ENCODE measurements around the gene ASH1L.
"Not testable (repeated sequence)": the region's sequence is repeated elsewhere in the genome, so short reads cannot be mapped to it uniquely, and the experiment has no call there.

Gene ASH1L

DNA sequence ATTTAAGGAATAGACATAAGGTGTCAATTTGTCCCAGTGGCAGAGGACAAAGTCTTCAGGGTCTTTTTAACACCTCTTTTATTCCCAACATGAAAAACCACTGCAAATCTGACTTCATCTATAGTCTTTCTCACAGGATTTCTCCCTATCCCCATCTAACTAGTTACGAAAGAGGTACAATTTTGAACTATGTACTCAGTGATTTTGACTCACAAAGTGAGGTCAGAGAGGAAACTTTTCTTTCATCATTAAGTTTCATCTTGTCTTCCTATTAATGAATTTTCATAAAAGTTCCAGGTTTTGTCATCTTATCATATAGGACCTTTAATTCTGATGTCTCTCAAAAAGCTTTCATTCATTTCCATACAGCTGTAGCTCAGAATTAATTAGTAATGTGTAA is 63.3 kb downstream of the ASH1L start:
- DNase-seq (ENCODE audit: low read depth, low spot score) = no peak

DNA sequence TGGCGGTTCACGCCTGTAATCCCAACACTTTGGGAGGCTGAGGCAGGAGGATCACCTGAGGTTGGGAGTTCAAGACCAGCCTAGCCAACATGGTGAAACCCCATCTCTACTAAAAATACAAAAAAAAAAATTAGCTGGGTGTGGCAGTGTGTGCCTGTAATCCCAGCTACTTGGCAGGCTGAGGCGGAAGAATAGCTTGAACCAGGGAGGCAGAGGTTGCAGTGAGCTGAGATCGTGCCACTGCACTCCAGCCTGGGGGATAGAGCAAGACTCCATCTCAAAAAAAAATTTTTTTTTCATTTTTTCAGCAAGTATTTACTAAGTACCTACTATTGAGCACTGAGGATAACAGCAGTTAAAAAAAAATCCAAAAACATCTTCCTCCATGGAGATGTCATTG is 69.0 kb downstream of the ASH1L start:
- DNase-seq (ENCODE audit: low read depth, low spot score) = not testable (repeated sequence)

DNA sequence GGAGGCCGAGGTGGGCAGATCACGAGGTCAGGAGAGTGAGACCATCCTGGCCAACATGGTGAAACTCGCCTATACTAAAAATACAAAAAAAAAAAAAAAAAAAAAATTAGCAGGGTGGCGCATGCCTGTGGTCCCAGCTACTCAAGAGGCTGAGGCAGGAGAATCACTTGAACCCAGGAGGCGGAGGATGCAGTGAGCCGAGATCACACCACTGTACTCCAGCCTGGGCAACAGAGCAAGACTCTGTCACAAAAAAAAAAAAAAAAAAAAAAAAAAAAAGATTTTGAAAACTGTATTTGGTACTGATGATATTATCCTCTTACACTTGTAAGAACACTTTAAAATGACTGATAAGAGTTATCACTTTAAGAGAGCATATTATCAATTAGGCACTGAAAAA is 74.2 kb downstream of the ASH1L start:
- DNase-seq (ENCODE audit: low read depth, low spot score) = not testable (repeated sequence)

DNA sequence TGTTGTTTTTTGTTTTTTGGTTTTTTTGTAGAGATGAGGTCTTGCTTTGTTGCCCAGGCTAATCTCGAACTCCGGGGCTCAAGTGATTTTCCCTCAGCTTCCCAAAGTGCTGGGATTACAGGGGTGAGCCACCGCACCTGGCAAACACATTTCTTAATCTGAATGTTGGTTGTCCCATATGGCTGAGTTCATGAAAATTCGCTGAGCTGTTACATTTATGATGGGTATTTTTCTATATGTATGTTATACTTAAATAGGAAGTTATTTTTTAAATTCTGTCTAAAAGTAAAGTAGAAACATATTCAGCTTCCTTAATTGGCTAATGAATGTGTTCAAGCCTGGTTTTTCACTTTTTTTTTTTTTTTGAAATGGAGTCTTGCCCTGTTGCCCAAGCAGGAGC is 75.1 kb downstream of the ASH1L start:
- no peak for DNase-seq (ENCODE audit: low read depth, low spot score)

DNA sequence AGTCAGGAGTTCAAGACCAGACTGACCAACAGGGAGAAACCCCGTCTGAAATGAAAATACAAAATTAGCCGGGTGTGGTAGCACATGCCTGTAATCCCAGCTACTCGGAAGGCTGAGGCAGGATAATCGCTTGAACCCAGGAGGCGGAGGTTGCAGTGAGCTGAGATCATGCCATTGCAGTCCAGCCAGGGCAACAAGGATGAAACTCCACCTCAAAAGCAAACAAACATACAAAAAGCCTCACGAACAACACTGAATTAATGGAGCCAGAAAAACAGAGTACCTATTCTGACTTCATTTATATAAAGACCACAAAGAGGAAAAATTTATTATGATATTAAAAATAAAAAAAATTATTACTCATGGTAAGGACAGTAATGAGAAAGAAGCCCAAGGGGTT is 75.7 kb downstream of the ASH1L start:
- not testable (repeated sequence) for DNase-seq (ENCODE audit: low read depth, low spot score)

DNA sequence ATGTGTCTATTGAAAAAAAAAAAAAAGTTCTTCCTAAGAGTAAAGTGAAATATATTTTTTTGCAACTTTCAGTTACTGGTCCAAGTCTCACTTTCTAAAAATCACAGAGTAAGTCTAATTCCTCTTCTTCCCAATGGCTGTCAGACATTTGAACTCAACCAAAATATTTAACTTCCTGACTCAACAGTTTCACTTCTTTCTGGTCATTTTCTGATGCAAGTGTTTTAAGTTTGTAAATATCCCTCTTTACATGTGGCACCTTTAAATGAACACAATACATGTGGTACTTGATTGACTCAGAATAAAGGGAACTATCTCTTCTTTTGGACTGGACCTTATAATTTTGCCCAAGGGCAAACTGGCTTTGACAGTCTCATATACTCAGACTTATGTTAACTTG is 76.7 kb downstream of the ASH1L start:
- no peak for DNase-seq (ENCODE audit: low read depth, low spot score)

DNA sequence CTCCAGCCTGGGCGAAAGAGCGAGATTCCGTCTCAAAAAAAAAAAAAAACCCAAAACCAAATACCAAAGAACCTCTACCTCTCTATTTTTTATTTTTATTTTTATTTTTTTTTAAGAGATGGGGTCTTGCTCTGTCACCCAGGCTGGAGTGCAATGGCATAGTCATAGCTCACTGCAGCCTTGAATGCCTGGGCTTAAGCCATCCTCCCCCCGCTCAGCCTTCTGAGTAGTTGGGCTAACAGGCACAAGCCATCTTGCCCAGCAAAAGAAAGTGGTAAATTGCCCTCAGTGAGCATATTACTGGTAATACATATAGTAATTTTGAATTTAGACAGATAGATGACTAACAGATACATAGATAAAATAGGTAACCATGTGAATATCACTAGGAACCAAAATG is 77.4 kb downstream of the ASH1L start:
- no peak for DNase-seq (ENCODE audit: low read depth, low spot score)

DNA sequence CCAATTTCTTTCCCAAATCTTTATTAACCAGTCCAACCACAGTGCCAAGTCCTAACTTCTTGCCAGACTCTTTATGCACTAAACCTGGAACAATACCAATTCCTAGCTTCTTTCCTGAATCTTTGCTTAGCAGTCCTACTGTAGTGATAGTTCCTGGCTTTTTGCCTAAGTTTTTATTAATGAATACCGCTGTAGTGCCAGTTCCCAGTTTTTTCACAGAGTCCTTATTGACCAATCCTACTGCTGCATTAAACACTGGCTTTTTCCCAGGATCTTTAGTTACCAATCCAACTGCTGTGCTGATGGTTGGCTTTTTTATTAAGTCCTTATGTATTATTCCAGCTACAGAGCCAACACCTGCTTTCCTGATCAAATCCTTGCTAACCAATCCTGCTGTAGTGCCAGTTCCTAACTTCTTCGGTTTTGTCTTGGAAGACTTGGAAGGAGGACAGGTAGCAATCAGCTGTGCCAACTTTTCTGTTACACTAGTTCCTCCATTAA is 80.8 kb downstream of the ASH1L start:
- DNase-seq (ENCODE audit: low read depth, low spot score) = no peak

DNA sequence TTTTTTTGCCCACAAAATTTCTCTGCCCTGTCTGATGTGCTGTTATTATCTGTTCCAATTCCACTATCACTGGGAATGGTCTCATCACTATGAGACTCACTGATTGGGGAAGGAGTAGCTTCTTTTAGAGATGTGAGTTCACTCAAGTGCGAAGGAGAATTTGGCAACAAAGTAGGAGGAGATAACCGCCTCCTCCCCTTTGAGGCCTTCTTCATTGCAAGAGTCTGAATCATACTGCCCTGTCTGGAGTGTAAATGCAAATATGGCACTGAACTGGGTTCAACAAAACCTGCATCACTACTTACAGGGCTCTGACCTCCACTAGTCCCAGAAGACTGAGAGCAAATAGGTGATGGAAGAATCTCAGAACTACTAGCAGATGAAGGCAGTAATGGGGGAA is 83.4 kb downstream of the ASH1L start:
- no peak for DNase-seq (ENCODE audit: low read depth, low spot score)

DNA sequence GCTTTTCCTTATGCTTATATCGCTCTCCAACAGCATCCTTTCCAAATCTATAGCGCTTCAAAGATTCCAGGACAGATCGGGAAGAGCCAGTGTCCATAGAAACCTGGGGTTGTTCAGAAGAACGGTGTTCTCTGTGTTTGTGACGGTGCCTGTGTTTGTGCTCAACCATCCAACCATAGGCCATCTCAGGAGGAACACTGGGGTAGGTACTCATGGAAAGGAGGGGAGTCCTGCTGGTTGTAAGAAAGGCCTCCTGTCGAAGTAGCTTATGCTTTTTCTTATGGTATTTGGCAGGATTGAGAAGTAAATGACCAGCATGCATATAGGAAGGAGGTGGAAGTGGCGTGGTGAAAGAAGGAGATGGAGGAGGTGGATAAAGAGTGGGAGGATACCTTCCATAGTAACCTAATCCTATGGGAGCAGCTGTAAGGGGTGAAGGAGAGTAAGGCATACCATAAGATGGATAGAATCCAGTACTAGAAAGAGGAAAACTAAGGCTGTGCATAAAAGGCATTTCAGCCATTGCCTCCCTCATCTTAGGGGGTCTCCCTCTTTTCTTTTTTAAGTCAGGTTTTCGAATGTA is 84.2 kb downstream of the ASH1L start:
- DNase-seq (ENCODE audit: low read depth, low spot score) = no peak

DNA sequence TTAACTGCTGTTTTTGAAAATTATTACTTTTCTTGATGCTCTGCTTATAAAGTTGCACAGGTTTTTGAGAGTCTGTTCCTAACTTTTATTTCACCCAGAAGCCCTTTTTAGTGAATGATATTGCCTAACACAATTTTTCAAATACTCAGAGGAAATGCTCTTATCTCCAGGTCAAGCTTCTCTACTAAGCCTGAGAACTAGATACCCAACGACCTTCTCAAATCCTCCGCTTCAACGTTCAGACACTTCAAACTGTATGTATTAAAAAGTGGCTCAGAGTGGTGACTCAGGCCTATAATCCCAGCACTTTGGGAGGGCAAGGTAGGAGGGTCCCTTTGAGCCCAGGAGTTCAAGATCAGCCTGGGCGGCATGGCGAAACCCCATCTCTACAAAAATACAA is 88.5 kb downstream of the ASH1L start:
- DNase-seq (ENCODE audit: low read depth, low spot score) = no peak

DNA sequence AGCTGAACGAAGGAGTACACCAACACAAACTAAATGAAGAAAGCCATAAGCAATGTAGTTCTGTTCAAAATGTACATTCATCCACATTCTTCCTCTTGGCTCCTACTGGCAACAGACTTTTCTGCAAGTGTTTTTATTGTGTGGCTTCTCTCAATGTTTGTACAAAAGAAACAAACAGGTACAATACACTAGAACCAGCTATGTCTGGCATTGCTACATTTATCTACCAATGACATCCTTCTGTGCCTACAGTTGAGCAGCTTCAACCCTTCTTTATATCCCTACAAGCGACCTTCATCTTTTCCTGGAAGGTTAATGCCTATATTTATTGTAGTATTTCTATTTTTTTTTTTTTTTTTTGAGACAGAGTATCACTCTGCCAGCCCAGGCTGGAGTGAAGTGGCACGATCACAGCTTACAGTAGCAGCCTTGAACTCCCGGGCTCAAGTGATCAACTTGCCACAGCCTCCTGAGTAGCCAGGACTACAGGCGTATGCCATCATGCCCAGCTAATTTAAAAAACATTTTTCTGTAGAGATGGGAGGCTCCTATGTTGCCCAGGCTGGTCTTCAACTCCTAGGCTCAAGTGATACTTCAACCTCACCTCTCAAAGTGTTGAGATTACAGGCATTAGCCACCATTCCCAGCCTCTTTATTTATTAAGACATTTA is 89.3 kb downstream of the ASH1L start:
- DNase-seq (ENCODE audit: low read depth, low spot score) = no peak

DNA sequence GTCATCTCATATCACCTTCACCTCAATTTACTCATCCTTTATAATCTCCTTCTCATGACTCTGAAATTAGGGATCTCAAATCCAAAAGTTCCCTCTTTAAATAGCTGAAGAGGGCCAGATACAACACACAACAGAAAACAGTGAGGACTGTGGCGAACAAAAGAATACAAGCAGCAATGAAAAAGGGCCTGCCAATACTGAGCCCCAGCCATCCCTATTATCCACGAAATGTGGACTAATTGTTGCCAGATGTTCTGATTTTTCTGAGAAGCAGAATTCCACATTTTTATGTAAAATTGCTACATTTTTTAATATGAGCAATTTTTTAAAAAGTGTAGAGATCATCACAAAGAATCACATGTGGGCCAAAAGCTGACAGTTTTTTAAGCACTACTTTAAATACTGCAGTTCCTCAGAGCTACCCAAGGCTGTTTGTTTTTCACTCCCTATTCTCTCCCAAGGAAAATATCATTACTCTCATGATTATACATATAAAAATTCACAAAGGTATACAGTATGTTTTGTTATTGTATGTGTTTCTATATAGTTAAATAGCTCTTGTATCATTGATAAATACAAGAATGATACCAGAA is 90.0 kb downstream of the ASH1L start:
- no peak for DNase-seq (ENCODE audit: low read depth, low spot score)

DNA sequence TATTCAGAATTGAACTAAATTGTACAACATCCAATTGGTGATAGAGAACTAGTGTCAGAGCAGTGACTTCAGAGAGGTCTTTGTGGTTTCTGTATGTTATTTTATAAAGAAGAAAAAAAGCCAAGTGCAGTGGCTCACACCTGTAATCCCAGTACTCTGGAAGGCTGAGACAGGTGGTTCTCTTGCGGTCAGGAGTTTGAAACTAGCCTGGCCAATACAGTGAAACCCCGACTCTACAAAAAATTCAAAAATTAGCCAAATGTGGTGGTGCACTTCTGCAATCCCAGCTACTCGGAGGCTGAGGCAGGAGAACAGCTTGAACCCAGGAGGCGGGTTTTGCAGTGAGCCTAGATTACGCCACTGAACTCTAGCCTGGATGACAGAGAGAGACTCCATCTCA is 90.7 kb downstream of the ASH1L start:
- no peak for DNase-seq (ENCODE audit: low read depth, low spot score)

DNA sequence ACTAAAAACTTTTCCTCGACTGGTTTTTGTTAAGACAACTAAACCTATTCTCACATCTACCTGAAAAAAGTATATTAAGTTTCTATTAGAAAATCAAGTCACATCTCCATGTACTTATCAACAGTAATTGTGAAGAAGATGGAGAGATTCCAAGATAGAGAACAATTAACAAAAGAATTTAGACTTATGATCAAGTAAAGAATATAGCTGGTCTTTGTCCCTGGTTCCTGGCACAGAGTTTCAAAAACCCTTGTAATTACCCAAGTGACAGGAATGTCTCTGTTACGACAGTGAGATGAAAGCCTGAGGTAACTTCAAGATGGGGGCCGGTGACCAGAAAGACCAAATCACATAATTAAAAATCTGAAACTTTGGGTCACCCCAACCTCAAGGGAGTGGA is 91.6 kb downstream of the ASH1L start:
- no peak for DNase-seq (ENCODE audit: low read depth, low spot score)

DNA sequence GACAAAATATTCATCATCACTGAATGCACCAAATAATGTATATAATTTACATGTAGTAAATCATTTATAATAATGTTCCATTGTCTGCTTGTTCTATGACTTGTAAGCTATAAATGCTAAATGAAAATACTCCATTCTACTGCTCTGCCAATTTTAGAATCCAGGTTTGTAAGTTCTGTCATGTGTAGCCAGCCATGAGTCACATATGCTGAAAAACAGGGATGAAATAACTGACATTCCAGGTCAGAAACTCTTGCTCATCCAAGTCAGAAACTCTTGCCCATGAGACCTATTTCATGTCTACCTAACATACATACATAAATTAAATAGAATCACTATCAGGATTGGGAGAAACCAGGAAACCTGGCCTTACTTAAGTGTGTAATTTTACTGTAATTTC is 95.6 kb downstream of the ASH1L start:
- no peak for DNase-seq (ENCODE audit: low read depth, low spot score)

DNA sequence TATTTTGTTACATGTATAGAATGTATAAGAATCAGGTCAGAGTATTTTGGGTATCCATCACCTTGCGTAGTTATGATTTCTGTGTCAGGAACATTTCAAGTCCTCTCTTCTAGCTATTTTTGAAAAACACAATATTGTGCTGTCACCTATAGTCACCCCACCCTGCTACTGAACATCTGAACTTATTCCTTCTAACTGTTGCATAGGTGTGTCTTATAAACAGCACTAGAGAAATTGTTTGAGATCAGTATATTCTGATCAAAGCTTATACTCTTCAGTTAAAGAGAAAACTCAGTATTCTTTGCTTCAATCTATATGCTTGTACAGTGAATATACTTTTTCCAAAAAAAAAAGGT is 96.0 kb downstream of the ASH1L start:
- no peak for DNase-seq (ENCODE audit: low read depth, low spot score)

DNA sequence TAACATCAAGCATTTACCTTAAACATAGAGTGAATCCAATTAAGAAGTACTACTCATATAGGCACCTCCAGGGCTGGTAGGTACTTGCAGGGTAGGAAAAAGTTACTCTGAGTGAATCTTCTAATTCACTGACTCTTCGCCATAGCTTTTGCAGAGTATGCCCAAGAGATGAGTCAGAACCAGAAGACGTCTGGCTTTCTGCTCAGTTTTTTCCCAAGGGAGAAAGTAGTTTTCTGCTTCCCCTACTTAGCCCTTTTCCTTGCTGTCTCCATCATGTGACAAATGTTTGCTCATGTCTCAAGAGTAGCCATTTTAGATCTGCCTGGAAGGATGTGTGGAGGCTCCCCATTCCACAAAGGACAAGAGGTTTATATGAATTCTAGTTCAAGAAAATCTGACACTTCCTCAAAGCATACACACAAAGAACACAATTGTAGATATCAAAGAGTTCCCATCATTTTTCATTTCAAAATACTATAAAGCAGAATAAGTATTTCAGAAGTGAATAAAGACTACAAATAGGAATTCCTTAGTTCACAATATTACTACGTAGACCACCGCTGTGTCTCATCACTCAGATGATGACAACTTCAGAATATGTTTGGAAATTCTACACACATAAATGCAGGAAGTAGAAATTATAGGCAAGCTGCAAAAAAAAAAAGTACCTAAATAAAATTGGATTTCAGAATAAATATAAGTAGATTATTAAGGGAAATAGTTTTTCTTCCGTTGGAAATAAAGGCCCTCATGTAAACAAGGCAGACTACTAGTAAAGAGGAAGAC is 98.5 kb downstream of the ASH1L start:
- no peak for DNase-seq (ENCODE audit: low read depth, low spot score)

DNA sequence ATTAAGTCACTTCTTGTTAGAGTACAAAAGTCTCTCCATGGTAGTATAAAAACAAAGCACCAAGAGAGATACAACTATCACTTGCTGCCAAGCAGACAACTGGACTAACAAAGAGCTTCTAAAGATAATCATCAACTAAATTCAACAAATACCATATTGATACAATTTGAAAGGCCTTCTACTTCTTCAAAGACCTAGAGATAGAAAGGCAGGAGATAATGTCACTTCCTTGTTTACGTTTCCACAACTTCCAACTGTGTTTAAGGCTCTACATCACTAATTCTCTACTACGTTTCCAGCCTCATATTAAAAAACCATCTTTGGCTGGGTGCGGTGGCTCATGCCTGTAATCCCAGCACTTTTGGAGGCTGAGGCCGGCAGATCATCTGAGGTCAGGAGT is 104.5 kb downstream of the ASH1L start:
- DNase-seq (ENCODE audit: low read depth, low spot score) = no peak

DNA sequence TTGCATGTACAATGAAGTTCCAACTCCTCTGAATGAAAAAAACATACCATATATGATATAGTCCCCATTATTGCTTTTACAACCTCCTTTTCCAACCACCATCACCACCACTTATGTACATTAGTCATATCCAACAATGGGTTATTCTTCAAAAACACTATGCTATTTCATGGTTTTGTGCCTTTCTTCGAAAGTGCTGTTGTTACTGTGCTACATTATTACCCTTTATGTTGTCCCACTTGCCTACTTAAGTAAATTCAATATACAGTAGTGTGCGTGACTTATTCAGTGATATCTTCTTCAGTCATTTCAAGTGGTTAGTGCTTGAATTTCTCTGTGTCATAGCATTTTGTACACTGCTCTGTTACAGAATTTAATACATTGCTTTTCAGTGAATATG is 105.3 kb downstream of the ASH1L start:
- DNase-seq (ENCODE audit: low read depth, low spot score) = no peak

DNA sequence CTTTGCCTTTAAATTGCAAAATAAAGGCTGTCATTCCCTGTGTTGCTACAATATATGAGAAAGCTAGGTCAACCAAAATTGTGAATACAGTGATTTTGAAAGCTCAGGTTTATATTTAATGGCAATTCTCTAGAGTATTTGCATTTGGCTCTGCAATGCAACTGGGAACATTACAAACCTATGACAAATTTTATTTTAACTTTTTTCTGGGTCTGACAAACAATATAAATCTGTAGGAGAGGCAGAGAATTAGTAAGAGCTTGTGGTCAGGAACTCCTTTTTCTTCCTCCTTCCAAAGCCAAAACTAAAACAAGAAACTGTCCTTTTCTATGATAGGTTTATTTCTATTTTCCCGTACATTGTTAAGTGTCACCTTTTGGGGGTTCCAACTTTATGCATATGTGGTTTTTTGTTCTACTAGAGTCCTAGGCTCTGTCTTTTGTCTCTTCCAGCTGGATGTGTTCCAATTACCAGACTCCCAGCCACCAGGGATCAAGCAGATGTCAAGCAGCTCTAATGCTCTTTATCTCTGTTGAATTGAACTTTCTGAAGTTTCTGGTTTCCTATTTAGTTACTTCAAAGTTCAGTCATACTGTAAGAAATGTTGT is 106.9 kb downstream of the ASH1L start:
- no peak for DNase-seq (ENCODE audit: low read depth, low spot score)

DNA sequence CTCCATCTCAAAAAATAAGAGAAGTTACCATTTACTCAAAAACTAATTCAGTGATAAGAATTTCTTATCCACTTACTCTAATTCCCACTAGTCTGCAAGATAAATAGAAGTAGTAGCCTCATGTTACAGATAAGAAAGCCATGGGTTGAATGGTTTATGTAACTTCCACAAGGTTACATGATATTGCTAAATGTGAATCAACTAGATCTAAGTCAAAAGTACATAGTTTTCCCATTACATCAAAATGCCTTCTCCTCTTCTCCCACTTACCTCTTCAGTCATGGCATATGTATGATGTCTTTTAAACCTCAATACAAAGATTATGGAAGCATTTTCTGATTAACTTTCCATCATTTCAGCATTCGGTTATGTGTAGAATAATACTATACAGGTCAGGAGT is 108.5 kb downstream of the ASH1L start:
- DNase-seq (ENCODE audit: low read depth, low spot score) = no peak
